ACHN (cell line): ENCODE results near the gene CPSF2.

Experiments
- DNase-seq: peaks from one replicate; pipeline ENCODE4 v3.0.0-alpha.2; 2015
- in situ Hi-C: cut with HindIII; loops from 2 replicates; pipeline ENCODE4 v1.10.0; 2017; ENCODE audit warnings: low sequenced_read_pairs, low pct_ligation_motif_present, low pct_unique_long_range_greater_than_20kb

Gene CPSF2

DNA sequence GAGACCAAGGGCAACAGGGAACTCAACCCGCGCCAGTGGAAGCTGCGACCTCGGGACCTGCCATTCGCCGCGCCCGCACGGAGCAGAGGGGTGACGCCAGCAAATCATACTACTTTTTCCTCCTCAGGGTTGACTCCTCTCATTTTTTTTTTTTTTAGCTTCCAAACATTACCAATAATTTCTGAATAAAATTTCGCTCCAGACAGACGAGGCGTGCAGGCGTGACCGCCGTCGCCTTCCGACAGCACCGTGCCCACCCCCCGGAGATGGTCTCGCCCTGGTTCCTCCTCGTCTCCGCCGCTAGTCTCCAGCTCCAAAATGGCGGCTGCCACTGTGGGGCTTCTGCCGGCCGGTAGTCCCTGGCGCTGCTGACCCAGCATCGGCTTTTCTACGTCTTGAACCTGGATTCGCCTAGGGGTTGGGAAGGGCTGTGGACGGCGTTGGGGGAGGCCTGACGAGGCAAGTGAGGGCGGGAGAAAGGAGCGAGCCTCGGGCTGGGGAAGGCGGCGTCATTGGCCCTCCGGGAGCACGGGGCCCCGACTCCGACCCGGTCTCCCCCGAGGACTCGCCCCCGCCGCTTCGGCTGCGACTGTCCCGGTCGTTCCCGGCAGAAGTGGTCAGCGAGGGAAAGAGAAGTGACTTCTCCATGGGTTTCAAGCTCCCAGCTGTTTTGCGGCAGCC is at the start of gene CPSF2, which contains the start of gene NDUFB1:
Gene CPSF2, plus strand, starts transcription at position 300 of the 681 bp plus-strand sequence. CDS start 9,016 bp downstream, outside the sequence.
Gene NDUFB1, minus strand, starts transcription at position 37 of the 681 bp plus-strand sequence. CDS start 4,069 bp downstream, outside the sequence.
- in situ Hi-C loops: no loop called here
- peak; percentile 74 for DNase-seq

DNA sequence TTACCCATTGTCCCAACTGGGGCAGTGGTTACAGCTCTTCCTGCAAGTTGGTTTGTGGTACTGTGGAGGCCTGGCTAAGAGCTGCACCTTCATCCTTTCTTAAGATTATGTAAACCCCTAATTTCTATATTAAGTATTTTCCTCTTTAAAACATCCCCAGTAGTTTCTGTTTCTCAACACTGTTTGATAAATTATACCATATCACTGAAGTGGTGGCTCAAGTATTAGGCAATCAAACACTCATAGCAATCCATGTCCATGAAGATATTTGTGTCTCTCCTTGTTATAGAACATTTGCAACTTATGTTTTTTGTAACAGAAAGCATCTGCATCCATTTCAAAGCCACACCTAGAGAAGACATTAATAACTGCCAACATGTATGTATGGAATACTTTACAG is 47.2 kb upstream of the CPSF2 start:
- in situ Hi-C loops: no loop called here
- DNase-seq: no peak

DNA sequence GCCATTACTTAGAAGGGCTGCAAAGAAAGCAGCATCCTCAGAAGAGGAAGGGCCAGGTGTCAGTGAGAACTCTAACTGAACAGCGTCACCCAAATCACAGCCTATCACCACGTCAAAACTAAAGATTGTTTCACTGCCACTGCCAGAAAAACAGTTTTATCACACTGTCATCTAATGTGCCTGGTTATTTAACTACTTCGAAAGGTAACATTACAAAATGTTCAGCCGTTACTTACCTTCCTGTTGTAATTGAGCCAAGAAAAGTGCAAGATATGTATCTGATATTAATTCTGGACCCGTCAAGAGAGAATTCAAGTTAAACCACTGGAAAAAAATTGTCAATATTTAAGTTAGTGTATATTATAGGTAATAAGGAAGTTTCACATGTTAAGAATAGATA is 33.3 kb upstream of the CPSF2 start:
- no peak for DNase-seq
- in situ Hi-C loops: no loop called here

DNA sequence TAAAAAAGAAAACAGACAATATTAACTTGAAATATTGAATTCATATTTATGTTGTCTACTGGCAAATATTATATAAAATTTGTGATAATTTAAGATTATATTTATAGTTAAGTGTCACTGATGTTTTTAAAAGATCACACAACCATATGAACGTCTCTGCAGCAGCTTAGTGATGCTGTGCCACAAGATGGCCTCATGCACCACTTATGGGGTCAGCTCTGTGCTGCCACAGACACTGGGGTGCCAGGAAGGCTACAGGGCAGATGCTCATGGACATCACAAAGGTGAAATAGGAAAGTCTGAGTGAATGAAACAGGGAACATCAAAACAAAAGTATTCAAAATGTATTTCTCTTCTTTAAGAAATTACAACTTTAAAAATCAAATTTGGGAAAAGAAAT is 28.4 kb upstream of the CPSF2 start:
- DNase-seq: peak; percentile 7
- in situ Hi-C loops: no loop called here

DNA sequence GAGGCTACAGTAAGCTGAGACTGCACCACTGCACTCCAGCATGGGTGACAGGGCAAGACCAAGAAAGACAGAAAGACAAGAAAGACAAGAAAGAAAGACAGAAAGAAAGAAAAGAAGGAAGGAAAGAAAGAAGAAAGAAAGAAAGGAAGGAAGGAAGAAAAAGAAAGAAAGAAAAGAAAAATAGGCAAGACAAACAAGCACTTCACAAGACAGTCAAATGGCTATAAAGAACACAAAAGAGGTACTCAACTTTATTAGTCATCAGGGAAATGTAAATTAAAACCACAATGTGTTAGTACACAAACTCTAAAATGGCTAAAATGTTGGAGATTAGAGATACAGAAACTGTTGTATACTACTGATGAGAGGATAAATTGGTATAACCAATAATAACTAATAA is 22.0 kb upstream of the CPSF2 start:
- in situ Hi-C loops: no loop called here
- DNase-seq: no peak

DNA sequence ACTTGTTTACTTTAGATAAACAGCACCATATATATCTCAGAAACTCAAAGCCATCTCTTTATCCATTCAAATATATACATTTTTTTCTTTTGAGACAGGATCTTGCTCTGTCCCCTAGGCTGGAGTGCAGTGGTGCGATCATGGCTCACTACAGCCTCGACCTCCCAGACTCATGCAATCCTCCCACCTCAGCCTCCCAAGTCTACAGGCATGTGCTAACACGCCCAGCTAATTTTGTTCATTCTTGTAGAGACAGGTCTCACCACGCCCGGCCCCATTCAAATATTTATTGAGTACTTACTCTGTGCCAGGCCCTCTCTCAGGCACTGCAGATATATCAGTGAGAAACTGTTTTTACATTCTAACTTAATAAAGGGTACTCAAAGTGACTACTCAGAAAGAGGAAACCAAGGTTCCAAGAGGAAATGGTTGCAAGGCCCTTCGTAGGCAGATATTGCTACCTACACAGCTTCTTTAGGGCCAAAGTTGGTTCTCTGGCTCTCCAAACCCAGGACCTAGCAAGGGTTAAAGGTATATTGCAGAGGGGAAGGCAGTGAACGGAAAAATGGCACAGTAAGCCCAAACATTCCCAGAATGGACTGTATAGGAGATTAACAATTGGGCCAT is 18.3 kb upstream of the CPSF2 start:
- in situ Hi-C loops: no loop called here
- DNase-seq: no peak

DNA sequence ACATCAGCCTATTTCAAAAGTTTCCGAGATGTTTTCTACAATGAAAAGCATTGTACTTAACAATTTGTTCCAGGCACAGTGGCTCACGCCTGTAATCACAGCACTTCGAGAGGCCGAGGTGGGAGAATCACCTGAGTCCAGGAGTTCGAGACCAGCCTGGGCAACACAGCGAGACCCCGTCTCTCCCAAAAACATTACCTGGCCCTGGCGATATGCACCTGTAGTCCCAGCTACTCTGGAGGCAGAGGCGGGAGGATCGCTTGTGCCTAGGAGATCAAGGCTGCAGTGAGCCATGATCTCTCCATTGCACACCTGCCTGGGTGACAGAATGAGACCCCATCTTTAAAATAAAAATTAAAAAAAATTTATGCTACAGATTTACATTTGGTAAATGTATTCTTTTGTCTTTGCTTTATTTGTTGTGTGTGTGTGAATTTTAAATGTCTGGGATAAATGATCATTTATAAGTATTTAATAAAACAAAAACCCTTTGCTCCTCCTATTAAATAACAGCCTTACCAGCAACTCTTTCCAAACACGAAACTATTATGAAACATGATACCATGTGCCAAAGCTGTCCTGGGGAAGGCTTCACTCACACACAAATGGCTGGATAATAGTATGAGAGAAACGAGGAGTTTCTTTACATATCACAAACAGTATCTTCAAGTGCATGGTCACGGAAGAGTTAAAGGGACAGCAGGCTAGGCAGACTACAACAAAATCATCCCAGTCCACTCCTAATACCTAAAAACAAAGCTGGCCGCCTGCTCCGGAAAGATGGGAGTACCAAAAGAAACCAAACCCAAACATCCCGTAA is 16.5 kb upstream of the CPSF2 start:
- DNase-seq: no peak
- in situ Hi-C loops: no loop called here

DNA sequence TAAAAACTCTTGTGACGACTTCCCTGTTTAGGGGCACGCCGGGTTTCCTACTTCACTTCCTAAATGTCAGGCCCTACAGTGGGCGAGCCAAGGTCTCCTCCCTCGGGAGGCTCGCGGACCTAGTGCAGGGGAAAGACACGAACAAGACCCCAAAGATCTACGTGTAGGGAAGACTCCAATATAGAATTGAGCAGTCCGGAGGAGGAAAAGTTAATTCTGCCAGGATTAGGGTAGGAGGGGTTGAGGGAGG is 16.0 kb upstream of the CPSF2 start:
- DNase-seq: no peak
- in situ Hi-C loops: no loop called here

DNA sequence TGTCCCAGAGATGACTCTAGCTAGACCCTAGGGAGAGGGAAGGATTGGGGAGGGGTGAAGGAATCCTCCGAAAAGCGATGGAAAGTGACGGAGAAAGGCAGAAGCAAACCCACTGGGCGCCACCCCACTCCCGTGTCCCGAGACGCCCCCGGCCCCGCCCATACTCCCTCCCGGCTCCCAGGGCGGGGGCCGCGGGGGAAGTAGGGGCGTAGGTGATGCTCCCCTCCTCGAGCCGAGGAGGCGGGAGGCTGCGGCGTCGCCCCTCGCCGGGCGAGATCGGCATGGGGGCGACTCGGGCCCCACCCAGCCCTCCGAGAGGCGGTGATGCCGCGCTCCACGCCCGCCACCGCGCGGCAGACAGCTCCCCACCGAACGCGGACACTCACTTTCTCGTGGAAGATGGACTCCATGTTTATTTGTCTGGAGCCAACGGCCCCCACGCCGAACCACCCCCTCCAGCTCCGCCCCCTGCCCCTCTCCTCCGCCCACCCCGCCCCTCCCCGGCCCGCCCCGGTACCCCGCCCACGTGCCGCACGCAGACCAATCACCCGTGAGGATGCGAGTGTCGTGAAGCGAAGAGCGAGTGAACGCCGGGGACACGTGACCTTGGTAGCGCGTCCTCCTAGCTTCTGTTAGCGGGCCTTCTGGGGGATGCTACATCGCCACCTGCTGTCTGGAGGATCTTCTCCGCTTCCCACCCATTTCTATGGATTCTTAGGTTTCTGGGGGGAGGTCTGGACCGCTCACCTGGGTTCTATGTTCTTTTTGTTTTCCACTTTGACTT is 15.4 kb upstream of the CPSF2 start, which contains the start of gene ATXN3:
Gene ATXN3, minus strand, starts transcription at position 440 of the 784 bp plus-strand sequence. Its CDS starts 30 bp downstream, at position 410.
- DNase-seq: peak; percentile 96
- in situ Hi-C loops: no loop called here

DNA sequence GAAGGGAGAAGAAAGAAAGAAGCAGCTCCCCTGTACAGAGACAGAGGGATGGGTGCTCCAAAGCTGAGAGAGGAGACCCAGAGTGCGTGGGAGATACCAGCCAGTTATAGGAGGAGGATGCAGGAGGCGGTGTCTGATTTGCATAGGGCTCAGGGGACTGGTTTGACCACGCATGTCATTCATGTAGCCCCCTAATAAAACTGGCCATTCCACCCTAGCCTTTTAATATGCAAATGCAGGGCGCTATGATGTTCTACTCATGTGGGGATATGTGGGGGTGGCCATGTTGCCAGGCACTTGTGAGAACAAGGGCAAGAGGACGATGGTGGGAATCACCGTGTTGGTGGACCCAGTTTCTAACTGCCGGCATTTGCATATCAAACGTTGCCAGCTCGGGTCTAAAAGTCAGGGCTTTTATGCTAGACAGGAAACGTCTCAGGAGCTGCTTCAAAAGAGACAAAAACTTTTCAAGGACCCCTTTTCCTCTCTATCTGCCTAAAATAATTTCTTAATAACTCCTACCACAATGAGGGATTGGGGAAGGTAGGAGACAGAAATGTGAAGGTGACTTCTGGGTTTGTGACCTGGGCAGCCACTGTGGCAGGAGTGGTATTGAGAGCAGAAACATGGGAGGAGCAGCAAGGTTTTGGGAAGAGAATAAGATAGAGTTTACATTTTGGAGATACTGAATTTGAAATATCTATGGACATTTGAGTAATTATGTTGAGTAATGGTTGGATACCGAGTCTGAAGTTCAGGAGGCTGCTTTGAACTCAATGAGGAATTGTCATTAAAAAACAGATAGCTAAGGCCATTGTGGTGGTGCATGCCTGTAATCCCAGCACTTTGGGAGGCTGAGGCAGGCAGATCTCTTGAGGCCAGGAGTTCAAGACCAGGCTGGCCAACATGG is 13.2 kb upstream of the CPSF2 start:
- in situ Hi-C loops: no loop called here
- no peak for DNase-seq

DNA sequence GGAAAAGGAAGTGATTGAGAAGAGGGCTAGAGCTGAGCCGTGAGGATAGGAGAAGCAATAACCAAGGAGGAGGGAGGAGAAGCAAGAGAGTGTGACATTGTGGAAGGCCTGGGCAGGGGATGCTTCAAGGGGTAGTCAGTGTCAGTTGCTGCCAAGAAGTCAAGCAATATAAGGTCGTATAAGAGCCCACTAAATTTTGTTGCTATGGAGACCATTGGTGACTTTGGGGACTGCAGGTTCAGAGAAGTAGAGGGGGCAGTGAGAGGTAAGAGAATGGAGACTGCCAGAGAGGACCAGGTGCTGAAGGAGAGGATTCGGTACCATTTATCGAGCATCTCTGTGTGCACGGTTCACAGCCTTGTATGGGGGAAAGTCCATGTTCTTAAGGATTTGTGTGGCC is 12.3 kb upstream of the CPSF2 start:
- in situ Hi-C loops: no loop called here
- DNase-seq: no peak

DNA sequence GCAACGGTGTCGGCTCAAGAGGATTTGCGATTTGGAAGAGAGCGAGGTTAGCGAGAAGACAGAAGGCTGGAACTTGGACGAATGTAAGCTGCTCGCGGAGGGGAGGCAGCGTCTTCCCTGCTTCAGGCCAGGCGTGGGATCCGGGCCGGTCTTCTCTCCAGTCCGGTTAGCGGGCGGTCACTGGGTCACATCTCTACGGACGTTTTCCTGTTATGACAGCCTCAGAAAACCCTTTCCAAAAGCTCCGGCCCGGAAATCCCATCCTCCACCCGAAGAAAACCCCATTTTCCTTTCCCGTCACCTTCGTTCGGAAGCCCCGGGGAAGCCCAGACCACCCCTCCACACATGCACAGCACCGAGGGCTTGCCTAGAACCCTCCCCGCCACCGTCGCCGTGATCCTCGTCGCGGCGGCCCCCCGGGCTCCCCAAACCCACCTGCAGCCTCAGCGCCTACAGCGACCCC is 531 bp upstream of the CPSF2 start:
- in situ Hi-C loops: no loop called here
- DNase-seq: peak; percentile 26

DNA sequence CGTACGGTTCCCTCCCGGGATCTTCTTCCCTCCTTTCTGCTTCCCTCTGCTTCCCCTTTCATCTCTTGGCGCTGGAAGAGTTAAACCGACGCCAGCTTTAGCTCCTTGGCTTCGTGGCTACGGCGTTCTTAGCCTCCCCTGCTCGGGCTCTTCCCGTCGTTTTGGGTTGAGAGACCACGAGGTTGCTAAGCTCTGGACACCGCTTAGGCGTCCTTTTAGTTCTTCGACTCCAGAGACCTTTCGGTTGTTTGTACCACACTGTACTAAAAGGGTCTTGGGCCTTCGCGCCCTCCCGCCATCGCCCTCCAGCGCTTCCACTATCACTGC is 545 bp downstream of the CPSF2 start:
- in situ Hi-C loops: no loop called here
- peak; percentile 35 for DNase-seq

DNA sequence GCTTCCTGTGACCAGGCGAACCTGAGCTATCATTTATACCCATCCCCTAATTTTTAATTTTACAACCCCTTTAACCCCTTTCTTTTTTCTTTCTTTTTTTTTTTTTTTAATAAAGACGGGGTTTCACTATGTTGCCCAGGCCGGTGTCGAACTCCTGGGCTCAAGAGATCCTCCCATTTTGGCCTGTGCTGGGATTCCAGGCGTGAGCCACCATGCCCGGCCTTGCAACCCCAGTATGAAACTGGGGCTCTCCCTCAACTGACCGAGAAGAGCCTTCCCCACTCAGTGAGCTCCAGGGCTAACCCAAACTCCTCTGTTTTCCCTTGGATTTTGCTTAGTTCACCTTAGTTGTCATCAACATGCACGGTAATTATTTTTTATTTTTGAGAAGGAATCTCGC is 992 bp downstream of the CPSF2 start:
- no peak for DNase-seq
- in situ Hi-C loops: no loop called here

DNA sequence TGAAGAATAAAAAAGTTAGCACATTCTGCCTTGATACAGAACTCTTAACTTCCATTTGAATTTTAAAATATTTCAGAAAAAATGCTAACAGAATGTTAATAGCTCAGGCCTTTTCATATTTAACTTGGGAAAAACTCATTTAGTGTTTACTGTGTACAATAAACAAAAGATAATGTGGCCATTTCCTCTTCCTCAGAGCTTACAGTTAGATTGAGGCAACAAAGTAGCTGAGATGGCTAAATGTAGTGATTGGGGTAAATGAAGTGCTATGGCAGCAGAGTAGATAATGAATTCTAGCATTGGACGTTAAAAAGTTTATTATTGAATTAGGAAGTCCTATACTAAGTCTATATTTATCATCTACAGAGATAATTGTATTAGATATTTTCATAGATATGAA is 12.7 kb downstream of the CPSF2 start:
- in situ Hi-C loops: no loop called here

DNA sequence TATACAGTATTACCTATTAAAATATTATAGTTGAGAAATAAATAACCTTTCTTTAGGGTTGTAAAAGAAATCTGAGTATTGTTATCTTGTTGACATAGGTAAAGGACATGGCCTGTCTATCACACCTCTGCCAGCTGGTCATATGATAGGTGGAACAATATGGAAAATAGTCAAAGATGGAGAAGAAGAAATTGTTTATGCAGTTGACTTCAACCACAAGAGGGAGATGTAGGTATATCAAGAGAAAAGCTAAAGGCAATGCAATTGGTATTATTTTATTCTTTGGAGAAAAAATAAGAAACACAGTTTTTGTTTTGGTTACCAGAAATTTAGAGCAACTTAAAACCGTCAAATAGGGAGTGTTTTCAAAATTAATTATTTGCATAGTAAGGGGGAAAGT is 13.5 kb downstream of the CPSF2 start:
- DNase-seq: peak; percentile 39
- in situ Hi-C loops: no loop called here

More for the DNA sequence above, 12.7 kb downstream of the CPSF2 start:
- DNase-seq: no peak

DNA sequence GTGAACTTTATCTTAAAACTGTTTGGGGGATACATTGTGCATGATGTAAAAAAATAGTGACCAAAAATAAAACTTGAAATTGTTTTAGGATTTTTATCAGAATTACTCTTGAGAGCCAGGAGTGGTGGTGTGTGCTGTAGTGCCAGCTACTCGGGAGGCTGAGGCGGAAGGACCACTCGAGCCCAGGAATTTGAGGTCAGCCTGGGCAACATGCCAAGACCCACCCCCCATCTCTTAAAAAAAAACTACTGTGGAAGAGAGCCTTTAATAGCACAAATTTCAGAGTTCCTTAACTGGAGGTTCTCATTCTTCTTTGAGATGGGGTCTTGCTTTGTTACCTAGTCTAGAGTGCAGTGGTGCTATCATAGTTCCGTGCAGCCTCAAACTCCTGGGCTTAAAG is 21.5 kb downstream of the CPSF2 start:
- peak; percentile 3 for DNase-seq
- in situ Hi-C loops: no loop called here

DNA sequence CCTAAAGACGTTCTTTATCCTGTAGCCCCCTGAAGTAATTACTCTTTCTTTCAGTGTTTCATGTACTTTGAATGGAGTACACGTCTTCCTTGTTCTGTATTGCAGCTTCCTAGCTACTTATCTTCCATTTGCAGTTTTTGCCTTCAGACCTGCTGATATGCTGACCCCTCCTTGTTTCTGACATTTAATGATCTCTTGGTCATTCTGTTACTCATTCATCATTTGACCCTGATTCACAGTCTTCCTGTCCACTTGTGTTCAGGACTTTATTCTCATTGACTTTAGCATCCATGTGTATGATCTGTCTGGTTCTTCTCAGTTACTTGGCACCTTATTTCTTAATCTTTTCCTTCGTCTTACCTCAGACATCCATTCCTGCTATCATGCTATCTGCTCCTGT is 22.2 kb downstream of the CPSF2 start:
- in situ Hi-C loops: no loop called here
- DNase-seq: peak; percentile 13
